Articular chondrocyte of knee joint (primary cell): ENCODE data around the gene MRPS23. TPM values are rescaled to one million over a fixed set of nuclear protein-coding genes. Genes with fewer than 3 reads are reported as not detected.

Experiments
- small RNA-seq: library from RNA; depleted of rRNA; stranded (forward); fragments of <200 nt; gene quantifications from one replicate; pipeline ENCODE3, GENCODE V24; 2012
- total RNA-seq: library from RNA; depleted of rRNA; stranded (reverse); fragments of >200 nt; gene quantifications from 2 replicates; pipeline ENCODE4 v1.2.3, GENCODE V29; 2012

Gene MRPS23
- total RNA-seq, result 16.3 and 26.4 TPM in 2 replicates

DNA sequence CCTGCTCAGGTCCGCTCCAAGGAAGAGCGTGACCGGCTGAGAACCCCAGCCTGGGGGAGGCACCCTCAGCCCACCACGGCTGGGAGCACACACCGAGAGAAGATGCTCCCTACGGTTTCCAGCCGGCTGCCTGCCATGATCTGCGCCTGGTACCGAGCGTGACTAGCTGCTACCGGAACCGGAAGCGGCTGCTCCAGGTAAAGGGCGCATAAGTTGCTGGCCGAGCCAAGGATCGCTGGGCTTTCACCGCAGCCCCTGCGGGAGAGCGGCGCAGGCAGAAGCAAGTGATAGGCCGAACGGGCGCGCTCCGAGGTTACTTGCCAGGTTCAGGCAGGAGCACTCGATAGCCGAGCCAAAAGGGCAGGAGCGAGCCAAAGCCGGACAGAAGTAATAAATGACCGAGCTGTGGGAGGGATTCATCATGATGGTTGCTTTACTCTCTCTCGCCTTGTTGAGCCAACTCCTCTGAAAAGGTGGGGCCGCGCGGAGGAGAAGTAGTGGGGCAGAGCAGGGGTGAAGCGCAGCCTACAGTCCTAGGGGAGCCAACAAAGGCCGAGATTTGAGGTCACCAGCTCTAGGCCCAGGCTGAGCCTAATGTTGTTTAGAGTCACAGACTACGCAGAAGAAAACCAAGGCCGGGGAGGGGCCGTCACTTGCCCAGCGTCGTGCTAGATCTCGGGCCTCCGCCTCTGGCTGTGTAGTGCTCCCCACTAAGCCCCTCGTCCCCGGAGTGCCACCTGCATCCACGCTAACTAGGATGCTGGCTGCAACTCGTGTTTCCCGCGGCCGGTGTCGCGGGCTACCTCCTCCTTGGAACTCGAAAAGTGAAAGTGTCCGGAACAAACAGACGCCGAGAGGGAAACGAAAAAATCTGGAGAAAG, at the start of gene MRPS23:
TSS of gene MRPS23 (minus strand) at position 171 of the 881 bp plus-strand sequence. CDS start at position 137, 34 bp downstream.

Small RNA genes within 50 kb of the gene (small RNA-seq; reads per million reads assigned to genes)
- gene RN7SKP94, result not detected

Other genes starting within 250 kb of the MRPS23 start
- not detected in 2 replicates for gene CCDC182, start 104.7 kb downstream of the MRPS23 start, total RNA-seq
- gene CUEDC1, start 105.4 kb upstream of the MRPS23 start, total RNA-seq, result 25.9 and 31.0 TPM in 2 replicates
- gene VEZF1, start 138.2 kb upstream of the MRPS23 start, total RNA-seq, result 74.5 and 78.3 TPM in 2 replicates
- 263 and 290 TPM in 2 replicates for gene SRSF1, start 157.2 kb upstream of the MRPS23 start, total RNA-seq
- 16.5 and 19.9 TPM in 2 replicates for gene DYNLL2, start 233.4 kb upstream of the MRPS23 start, total RNA-seq